Stimulated activated CD8-positive, alpha-beta memory T cell treated with anti-CD3 and anti-CD28 coated beads, Interleukin-12 subunit alpha, Interleukin-12 subunit beta, amount 100 ng/mL, for 4 hours (primary cell): ENCODE measurements around the gene CNTN6.
"Not testable (repeated sequence)": the region's sequence is repeated elsewhere in the genome, so short reads cannot be mapped to it uniquely, and the experiment has no call there.

ENCODE experiments used
- DNase-seq: peaks from one replicate; pipeline ENCODE4 v3.0.0-alpha.2; 2020; ENCODE audit warnings: low read depth

CNTN6 gene

GRCh38 chr3:1288805-1289494, 196.1 kb downstream of the CNTN6 start:
- DNase-seq: no peak

- DNase-seq: no peak
Observed at GRCh38 chr3:1292571-1293071, 199.8 kb downstream of the CNTN6 start.

- DNase-seq: no peak
Observed at GRCh38 chr3:1294586-1294985, 201.8 kb downstream of the CNTN6 start.

- no peak for DNase-seq
Observed at GRCh38 chr3:1318296-1319005, 225.6 kb downstream of the CNTN6 start.

- no peak for DNase-seq
Observed at GRCh38 chr3:1326546-1326945, 233.7 kb downstream of the CNTN6 start.

- no peak for DNase-seq
Observed at GRCh38 chr3:1330107-1330506, 237.3 kb downstream of the CNTN6 start.

GRCh38 chr3:1346386-1346785, 253.6 kb downstream of the CNTN6 start:
- no peak for DNase-seq

- DNase-seq: no peak
Observed at GRCh38 chr3:1348547-1348946, 255.7 kb downstream of the CNTN6 start.

- DNase-seq: no peak
Observed at GRCh38 chr3:1350885-1351284, 258.1 kb downstream of the CNTN6 start.

GRCh38 chr3:1355691-1356090, 262.9 kb downstream of the CNTN6 start:
- DNase-seq: no peak

- no peak for DNase-seq
Observed at GRCh38 chr3:1356101-1356500, 263.3 kb downstream of the CNTN6 start.

- DNase-seq: no peak
Observed at GRCh38 chr3:1365528-1365927, 272.7 kb downstream of the CNTN6 start.

GRCh38 chr3:1374471-1374870, 281.6 kb downstream of the CNTN6 start:
- DNase-seq: no peak

- no peak for DNase-seq
Observed at GRCh38 chr3:1375145-1375544, 282.3 kb downstream of the CNTN6 start.

GRCh38 chr3:1380926-1381646, 288.3 kb downstream of the CNTN6 start:
- DNase-seq: no peak

- no peak for DNase-seq
Observed at GRCh38 chr3:1381647-1382036, 288.8 kb downstream of the CNTN6 start.

GRCh38 chr3:1387396-1387905, 294.6 kb downstream of the CNTN6 start:
- DNase-seq: not testable (repeated sequence)

GRCh38 chr3:1394188-1394587, 301.4 kb downstream of the CNTN6 start:
- no peak for DNase-seq

GRCh38 chr3:1400571-1400970, 307.7 kb downstream of the CNTN6 start:
- DNase-seq: no peak

- DNase-seq: no peak
Observed at GRCh38 chr3:1404270-1404962, 311.6 kb downstream of the CNTN6 start.

- DNase-seq: no peak
Observed at GRCh38 chr3:1406250-1406649, 313.4 kb downstream of the CNTN6 start.

- no peak for DNase-seq
Observed at GRCh38 chr3:1421577-1421976, 328.8 kb downstream of the CNTN6 start.
